ENCODE results near the gene TBX5.

TBX5 gene

GRCh38 chr12:114341635-114342034, 64.3 kb downstream of the TBX5 start:
- TF ChIP-seq YY1 (IDR thresholded peaks at IDR 0.05; ENCODE audit: low read depth) (no peak), TCF12 (IDR thresholded peaks at IDR 0.05; ENCODE audit: low read depth) (no peak), TAF1 (IDR thresholded peaks at IDR 0.05; ENCODE audit: low read depth) (no peak), FOXM1 (IDR thresholded peaks at IDR 0.05; ENCODE audit: borderline replicate concordance, low read depth) (no peak), CEBPB (IDR thresholded peaks at IDR 0.05) (no peak), EGR1 (IDR thresholded peaks at IDR 0.05) (no peak)
- TF ChIP-seq, protein P1, sequence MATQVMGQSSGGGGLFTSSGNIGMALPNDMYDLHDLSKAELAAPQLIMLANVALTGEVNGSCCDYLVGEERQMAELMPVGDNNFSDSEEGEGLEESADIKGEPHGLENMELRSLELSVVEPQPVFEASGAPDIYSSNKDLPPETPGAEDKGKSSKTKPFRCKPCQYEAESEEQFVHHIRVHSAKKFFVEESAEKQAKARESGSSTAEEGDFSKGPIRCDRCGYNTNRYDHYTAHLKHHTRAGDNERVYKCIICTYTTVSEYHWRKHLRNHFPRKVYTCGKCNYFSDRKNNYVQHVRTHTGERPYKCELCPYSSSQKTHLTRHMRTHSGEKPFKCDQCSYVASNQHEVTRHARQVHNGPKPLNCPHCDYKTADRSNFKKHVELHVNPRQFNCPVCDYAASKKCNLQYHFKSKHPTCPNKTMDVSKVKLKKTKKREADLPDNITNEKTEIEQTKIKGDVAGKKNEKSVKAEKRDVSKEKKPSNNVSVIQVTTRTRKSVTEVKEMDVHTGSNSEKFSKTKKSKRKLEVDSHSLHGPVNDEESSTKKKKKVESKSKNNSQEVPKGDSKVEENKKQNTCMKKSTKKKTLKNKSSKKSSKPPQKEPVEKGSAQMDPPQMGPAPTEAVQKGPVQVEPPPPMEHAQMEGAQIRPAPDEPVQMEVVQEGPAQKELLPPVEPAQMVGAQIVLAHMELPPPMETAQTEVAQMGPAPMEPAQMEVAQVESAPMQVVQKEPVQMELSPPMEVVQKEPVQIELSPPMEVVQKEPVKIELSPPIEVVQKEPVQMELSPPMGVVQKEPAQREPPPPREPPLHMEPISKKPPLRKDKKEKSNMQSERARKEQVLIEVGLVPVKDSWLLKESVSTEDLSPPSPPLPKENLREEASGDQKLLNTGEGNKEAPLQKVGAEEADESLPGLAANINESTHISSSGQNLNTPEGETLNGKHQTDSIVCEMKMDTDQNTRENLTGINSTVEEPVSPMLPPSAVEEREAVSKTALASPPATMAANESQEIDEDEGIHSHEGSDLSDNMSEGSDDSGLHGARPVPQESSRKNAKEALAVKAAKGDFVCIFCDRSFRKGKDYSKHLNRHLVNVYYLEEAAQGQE (IDR thresholded peaks at IDR 0.05; ENCODE audit: low read depth), result no peak

DNA sequence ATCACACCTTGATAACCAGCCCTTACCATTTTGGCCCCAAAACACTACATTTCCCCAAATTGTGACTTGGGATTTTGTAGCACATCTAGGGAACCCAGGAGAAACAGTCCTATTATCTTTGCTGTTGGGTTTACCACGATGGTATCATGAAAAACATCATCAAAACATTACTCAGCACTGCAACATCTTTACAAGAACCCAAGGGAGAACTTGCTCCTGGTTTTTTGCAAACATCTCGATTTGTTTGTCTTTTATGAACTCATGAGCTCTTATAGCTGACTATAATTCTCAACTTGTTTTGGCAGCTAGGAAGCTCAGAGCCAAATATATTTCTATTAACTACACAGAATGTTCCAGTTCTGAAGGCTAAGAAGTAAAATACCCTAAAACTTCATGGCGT, 65.7 kb downstream of the TBX5 start:
- TF ChIP-seq, protein P1 (IDR thresholded peaks at IDR 0.05; ENCODE audit: low read depth), result no peak
- TF ChIP-seq YY1 (IDR thresholded peaks at IDR 0.05; ENCODE audit: low read depth), result no peak
- no peak for TF ChIP-seq RAD21 (IDR thresholded peaks at IDR 0.05; ENCODE audit: low read depth)
- TF ChIP-seq EP300 (IDR thresholded peaks at IDR 0.05; ENCODE audit: borderline replicate concordance), result no peak
- TF ChIP-seq, protein P2, sequence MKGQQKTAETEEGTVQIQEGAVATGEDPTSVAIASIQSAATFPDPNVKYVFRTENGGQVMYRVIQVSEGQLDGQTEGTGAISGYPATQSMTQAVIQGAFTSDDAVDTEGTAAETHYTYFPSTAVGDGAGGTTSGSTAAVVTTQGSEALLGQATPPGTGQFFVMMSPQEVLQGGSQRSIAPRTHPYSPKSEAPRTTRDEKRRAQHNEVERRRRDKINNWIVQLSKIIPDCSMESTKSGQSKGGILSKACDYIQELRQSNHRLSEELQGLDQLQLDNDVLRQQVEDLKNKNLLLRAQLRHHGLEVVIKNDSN (IDR thresholded peaks at IDR 0.05), result no peak

- TF ChIP-seq EP300 (IDR thresholded peaks at IDR 0.05; ENCODE audit: borderline replicate concordance), result no peak
- TF ChIP-seq, protein P1 (IDR thresholded peaks at IDR 0.05; ENCODE audit: low read depth), result no peak
- no peak for TF ChIP-seq FOXM1 (IDR thresholded peaks at IDR 0.05; ENCODE audit: borderline replicate concordance, low read depth)
- no peak for TF ChIP-seq YY1 (IDR thresholded peaks at IDR 0.05; ENCODE audit: low read depth)
- TF ChIP-seq EGR1 (IDR thresholded peaks at IDR 0.05), result no peak
- no peak for TF ChIP-seq CREB1 (IDR thresholded peaks at IDR 0.05; ENCODE audit: low read depth)
- TF ChIP-seq TEAD4 (IDR thresholded peaks at IDR 0.05), result no peak
- TF ChIP-seq, protein P2 (IDR thresholded peaks at IDR 0.05), result no peak
- TF ChIP-seq RAD21 (IDR thresholded peaks at IDR 0.05; ENCODE audit: low read depth), result no peak
- no peak for TF ChIP-seq CEBPB (IDR thresholded peaks at IDR 0.05)
- TF ChIP-seq NFIC (IDR thresholded peaks at IDR 0.05), result no peak
- no peak for TF ChIP-seq ZBTB7A (IDR thresholded peaks at IDR 0.05; ENCODE audit: low read depth)
- TF ChIP-seq TAF1 (IDR thresholded peaks at IDR 0.05; ENCODE audit: low read depth), result no peak
- no peak for TF ChIP-seq TCF12 (IDR thresholded peaks at IDR 0.05; ENCODE audit: low read depth)
- no peak for TF ChIP-seq MAX (IDR thresholded peaks at IDR 0.05)
Observed at GRCh38 chr12:114339626-114340025, 66.3 kb downstream of the TBX5 start.

DNA sequence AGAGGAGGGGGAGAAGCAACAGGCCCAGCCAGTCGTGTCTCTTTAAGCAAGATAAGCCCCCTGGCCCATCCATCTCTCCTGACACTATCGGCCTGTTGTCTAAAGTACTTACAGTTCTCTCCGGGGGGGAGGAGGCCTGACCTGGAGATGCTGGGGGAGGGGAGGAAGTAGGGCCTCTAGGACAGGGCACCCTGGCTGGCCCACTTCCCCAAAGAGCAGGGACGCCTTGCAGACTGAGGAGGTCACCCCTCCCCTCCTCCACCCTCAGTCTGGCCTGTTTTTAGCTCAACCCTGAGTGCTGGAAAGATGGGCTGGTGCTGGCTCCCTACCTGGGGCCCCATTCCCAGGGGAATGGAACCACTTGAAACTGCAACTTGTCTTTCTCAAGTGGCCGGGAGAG, 70.3 kb downstream of the TBX5 start:
- TF ChIP-seq TEAD4 (IDR thresholded peaks at IDR 0.05) (no peak), CREB1 (IDR thresholded peaks at IDR 0.05; ENCODE audit: low read depth) (no peak), NFIC (IDR thresholded peaks at IDR 0.05) (no peak), ZBTB7A (IDR thresholded peaks at IDR 0.05; ENCODE audit: low read depth) (no peak), EGR1 (IDR thresholded peaks at IDR 0.05) (no peak)

- TF ChIP-seq EP300 (IDR thresholded peaks at IDR 0.05; ENCODE audit: borderline replicate concordance) (no peak), MAX (IDR thresholded peaks at IDR 0.05) (no peak), TAF1 (IDR thresholded peaks at IDR 0.05; ENCODE audit: low read depth) (no peak), CREB1 (IDR thresholded peaks at IDR 0.05; ENCODE audit: low read depth) (no peak), TCF12 (IDR thresholded peaks at IDR 0.05; ENCODE audit: low read depth) (no peak), TEAD4 (IDR thresholded peaks at IDR 0.05) (no peak), EGR1 (IDR thresholded peaks at IDR 0.05) (no peak), NFIC (IDR thresholded peaks at IDR 0.05) (no peak), FOXM1 (IDR thresholded peaks at IDR 0.05; ENCODE audit: borderline replicate concordance, low read depth) (no peak), CEBPB (IDR thresholded peaks at IDR 0.05) (no peak), ZBTB7A (IDR thresholded peaks at IDR 0.05; ENCODE audit: low read depth) (no peak), RAD21 (IDR thresholded peaks at IDR 0.05; ENCODE audit: low read depth) (no peak), YY1 (IDR thresholded peaks at IDR 0.05; ENCODE audit: low read depth) (no peak)
- TF ChIP-seq, protein P1 (IDR thresholded peaks at IDR 0.05; ENCODE audit: low read depth), result no peak
- TF ChIP-seq, protein P2 (IDR thresholded peaks at IDR 0.05), result no peak
Observed at GRCh38 chr12:114334395-114334794, 71.5 kb downstream of the TBX5 start.
